NCI-H2196 treated with DMSO at 0.1 percent for 48 hours (cell line): ENCODE data around the gene DST.
A peak's percentile ranks its signal among the peaks of the same experiment; 100 is the strongest.
"Not testable (repeated sequence)": the region's sequence is repeated elsewhere in the genome, so short reads cannot be mapped to it uniquely, and the experiment has no call there.

ENCODE experiments used
- DNase-seq: peaks from one replicate; lab custom pipeline; 2025; ENCODE audit not compliant: unreplicated experiment; lab: John Stamatoyannopoulos, UW

Gene DST

DNA sequence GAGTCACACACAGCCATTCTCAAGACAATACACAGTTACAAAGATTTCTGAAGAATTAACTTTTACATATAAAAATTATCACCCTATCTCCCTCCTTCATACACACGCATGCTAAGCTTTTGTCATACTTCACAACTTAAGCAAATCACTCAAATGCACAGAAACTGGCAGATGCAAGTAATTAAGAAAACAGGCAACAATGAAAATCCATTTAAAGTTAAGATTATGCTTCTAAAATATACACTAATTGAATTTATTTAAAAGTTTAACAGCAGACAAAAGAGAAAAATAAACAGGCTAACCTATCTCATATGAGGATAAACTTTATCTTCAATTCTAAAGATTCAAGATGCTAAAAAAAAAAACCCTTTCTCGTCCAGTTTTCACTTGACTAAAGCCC is 68.4 kb downstream of the DST start:
- no peak for DNase-seq

GRCh38 chr6:56573624-56574023 is 69.1 kb downstream of the DST start:
- DNase-seq, result no peak

GRCh38 chr6:56572788-56573471 is 69.8 kb downstream of the DST start:
- DNase-seq, result no peak

GRCh38 chr6:56571605-56572004 is 71.1 kb downstream of the DST start:
- DNase-seq, result no peak

DNA sequence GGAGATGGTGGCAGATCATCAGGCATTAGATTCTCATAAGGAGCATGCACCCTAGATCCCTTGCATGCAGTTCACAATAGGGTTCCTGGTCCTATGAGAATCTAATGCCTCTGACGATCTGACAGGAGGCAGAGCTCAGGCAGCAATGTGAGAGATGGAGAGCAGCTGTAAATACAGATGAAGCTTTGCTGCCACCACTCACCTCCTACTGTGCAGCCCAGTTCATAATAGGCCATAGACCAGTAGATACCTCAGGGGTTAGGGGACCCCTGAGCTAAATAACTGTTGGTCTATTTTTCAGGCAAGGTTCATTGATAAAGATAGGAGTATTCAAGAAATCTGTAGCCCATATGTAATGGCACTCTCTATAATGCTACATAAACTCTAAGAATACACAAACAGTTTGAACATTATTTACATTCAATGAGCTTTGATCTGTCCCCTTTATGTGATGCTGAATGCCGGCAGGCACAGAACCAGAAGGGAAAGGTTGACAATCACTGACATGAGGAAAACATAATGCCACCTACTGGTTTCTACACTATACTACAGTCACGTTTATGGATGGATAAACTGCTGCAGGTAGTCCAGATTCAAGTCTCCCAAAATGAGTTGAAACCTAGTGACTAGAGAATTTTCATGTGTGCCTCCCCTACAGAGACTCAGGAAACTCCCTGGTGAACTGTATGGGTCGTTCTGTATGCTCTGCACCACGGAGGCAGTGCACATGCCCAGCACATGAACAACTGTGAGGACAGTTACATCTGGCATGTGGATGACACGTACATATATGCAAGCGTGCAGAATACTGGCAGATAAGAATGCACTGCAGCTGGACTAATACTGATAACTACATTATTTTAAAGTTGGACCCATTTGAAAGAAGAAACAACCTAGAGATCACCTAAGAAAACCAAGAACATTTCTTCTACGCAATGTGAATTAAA is 72.0 kb downstream of the DST start:
- peak; percentile 15 for DNase-seq

DNA sequence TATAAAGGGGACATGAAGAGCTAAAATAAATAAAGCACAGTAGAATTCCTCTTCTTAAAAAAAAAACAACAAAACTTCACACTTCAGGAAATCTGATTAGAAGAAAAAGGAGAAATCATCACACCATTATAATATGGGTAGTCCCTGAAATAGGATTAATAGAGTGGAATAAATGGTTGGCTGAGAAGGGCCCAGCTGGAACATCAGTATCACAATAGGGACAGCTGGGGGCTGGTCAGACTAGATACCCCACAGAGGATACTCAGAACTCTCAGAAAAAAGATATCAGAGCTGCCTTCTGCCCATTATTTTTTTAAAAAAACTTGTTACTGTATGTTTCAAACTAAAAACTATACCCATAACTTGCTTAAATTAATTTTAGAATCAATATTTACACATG is 75.2 kb downstream of the DST start:
- no peak for DNase-seq

- DNase-seq, result not testable (repeated sequence)
Measured at GRCh38 chr6:56562730-56563129, 80.0 kb downstream of the DST start.

GRCh38 chr6:56556751-56557540 is 85.7 kb downstream of the DST start:
- DNase-seq, result no peak

DNA sequence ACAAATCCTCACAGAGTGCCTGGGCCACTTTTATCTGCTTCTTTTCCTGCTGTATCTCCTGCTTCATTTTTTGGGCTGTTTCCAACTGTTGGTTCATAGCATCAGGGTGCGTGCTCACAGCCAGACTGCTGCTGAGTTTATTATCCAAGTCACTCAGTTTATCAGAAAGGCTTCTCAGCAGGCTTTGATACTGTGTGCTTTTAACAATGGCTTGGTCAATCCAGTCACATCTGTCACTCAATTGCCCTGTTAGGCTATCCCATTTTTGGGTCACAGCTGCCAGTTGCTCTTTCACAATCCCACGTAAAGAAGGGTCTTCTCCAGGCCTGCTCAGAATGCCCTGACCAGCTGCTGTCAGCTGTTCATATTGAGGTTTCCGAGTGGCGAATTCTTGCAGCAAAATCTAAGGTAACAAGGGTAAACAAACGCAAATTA is 87.2 kb downstream of the DST start:
- no peak for DNase-seq

- no peak for DNase-seq
Measured at GRCh38 chr6:56552187-56553130, 90.2 kb downstream of the DST start.

DNA sequence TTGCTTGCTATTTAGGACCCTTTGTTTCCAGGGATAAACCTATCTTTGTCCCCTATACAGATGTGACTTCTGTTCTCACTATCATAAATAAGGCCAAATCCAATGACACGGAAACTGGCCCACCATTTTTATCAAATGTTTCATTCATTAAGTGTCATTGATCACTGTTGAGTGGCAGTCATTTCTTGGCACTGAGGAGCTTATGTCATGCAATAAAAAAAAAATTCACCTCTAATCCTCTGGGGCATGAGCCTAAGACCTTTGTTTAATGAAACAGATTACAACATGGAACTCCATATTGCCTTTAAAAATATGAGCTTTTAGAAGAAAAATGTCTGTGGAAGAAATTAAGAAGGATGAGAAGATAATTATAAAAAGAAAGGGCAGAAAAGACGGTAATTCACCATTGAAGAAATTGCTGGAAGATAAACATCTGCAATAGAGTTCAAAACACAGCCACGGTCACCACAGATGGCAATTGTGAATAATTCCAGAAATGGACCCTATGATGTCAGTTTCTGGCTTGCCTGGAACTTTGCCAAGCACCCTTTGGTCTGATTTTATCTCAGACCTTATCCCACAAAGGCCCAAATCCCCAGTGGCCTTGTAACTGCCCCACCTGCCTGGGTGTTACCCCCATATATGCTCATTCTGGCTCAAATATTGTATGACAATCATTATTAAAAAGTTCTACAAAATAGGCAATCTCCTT is 91.1 kb downstream of the DST start:
- no peak for DNase-seq

DNA sequence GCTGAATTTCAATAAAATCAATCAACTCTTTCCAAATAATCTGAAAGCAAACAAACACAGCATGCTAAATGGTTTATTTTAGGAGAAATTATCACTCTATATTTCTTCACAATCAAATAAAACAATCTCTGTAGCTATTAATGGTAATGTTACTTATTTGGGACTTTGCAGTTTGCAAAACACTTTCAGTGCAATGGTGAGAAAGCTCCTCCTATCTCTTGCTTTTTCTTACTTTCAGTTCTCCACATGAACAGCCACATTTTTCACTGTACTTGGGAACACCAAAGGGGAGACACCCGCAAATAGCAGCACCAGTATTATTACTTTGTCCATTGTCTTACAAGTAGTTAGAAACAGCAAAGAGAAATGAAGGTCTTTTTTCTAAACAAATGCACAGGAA is 92.4 kb downstream of the DST start:
- DNase-seq, result no peak

GRCh38 chr6:56549014-56549413 is 93.7 kb downstream of the DST start:
- DNase-seq, result no peak

GRCh38 chr6:56547687-56548086 is 95.0 kb downstream of the DST start:
- DNase-seq, result no peak

GRCh38 chr6:56542364-56543331 is 100.0 kb downstream of the DST start:
- DNase-seq, result peak; percentile 60

DNA sequence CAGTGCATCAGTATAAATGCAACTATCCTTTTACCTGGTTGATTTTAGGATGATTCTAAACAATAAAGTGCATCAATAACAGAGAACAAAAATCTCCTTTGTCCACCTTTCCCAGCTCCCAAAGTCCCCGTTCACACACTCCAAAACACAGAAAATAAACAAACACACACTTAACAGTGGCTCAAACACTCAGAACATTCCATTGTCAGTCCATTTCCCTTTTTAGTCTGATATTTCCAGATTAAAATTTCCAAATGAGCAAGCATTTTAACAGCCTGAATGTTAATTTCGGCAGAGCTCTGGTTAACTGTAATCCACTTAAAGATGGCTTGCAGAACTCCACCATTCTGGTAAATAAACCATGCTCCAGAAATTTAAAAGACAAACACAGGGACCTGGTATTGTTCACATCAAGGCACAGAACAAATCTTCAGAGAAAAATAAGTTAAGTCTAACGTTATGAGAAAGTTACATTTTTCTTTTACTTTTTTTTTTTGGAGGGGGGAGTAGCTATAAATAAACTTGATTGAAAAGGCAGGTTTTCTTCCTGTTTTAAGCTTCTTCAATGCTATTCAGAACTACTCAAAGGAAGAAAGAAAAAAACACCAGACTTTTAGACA is 100.8 kb downstream of the DST start:
- DNase-seq, result no peak

DNA sequence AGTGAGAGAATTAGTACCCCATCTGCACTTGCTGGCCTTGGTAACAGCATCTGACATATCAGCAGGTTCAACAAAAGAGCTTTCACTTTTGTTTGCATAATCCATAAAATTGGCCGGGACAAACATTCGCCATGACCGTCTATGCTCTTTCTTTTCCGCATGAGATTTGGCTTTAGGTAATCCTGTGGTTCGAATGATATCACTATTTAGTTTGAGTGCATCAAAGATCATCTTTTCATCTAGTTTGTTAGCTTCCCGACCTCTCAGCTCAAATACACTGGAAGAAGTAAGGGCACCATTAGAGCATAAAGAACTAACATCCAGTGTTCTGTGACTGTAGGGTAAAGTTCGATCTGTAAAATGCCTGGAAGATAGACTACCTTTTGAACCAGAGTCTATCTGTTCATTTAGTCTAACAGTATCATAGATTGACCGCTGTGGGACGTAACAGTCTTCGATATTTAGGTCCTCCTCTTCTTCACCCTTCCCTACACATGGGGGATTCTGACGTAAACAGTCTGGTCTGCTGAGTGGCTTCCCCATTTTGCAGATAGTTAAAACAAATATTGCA is 101.6 kb downstream of the DST start:
- DNase-seq, result no peak
